HAP-1 (cell line): ENCODE measurements around the gene DSTN.
A peak's percentile ranks its signal among the peaks of the same experiment; 100 is the strongest.

ENCODE experiments used
- DNase-seq, 2 experiments: peaks; one replicate each; pipeline ENCODE4 v3.0.0-alpha.2; 2016 to 2020; ENCODE audit warnings: low spot score in 2 of 2
- H3K27me3 ChIP-seq: fragments of 250-450 bp; sonication (Bioruptor Pico); 2 replicates; pipeline ENCODE4 v1.5.1; 2020; ENCODE audit warnings: low read depth, mild to moderate bottlenecking, moderate library complexity
- H3K36me3 ChIP-seq: fragments of 250-450 bp; sonication (Bioruptor Pico); replicated peaks from 2 replicates; pipeline ENCODE4 v1.5.1; 2020; ENCODE audit warnings: mild to moderate bottlenecking
- H3K4me1 ChIP-seq: fragments of 250-450 bp; sonication (Bioruptor Pico); 2 replicates; pipeline ENCODE4 v1.5.1; 2020; ENCODE audit warnings: mild to moderate bottlenecking
- H3K4me3 ChIP-seq: fragments of 250-450 bp; sonication (Bioruptor Pico); 2 replicates; pipeline ENCODE4 v1.5.1; 2020; ENCODE audit warnings: mild to moderate bottlenecking, moderate library complexity
- H3K9me3 ChIP-seq: fragments of 250-450 bp; sonication (Bioruptor Pico); 2 replicates; pipeline ENCODE4 v1.5.1; 2020; ENCODE audit warnings: mild to moderate bottlenecking, moderate library complexity
- in situ Hi-C: fragments of 300-500 bp; cut with MboI; formaldehyde crosslinking; loops from 3 replicates; pipeline ENCODE4 v1.14.3; 2020; ENCODE audit warnings: low sequenced_read_pairs, inconsistent platforms, mixed read lengths

The DSTN gene

DNA sequence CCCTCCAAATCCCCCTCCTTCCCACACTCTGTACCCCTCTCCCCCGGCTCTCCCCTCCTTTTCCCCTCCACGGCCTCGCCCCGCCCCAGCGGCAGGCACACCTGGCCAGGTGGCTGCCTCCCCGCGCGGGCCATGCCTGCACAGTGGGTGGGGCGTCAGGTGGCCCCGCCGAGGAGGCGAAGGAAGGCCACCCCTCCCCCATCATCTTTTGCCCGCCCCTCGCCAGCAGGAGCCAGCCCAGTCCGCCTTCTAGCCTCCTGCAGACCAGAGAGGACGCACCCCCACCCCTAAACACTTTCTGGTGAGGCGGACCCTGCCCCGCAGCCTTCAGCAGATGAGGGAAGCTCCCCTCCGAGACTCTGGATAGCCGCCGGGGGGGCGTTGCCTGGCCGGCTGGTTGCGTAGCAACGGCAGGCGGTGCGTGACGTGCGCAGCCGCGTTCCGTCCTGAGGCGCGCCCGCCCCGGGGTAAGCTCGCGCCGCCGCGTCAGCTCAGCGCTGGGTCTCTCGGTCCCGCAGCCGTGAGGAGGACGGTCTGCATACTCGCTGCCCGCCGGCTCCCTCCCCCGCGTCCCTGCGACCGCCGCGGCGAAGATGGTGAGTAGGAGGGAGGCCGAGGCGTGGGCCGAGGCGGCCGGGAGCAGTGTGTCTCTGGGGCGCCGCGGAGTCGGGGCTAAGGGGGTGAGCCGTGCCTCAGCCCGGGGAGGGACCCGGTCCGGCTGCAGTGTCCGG, at the start of gene DSTN:
Gene DSTN, plus strand, starts transcription at position 460 of the 731 bp plus-strand sequence. Its CDS starts 134 bp downstream, at position 594.
- Histone ChIP-seq H3K27me3 (no peaks in the 10 kb centered on the region), H3K9me3 (no peaks in the 10 kb centered on the region; the same call in 1 of the 2 replicates), H3K4me3 (peak within 1 kb of the TSS; percentile 85), H3K36me3 (no peaks in the 10 kb centered on the region; the same call in 1 of the 2 replicates), H3K4me1 (peaks cover 31% of the 10 kb centered on the region)
- peak; percentile 91 to 95 for DNase-seq
- in situ Hi-C loops = no loop called here

DNA sequence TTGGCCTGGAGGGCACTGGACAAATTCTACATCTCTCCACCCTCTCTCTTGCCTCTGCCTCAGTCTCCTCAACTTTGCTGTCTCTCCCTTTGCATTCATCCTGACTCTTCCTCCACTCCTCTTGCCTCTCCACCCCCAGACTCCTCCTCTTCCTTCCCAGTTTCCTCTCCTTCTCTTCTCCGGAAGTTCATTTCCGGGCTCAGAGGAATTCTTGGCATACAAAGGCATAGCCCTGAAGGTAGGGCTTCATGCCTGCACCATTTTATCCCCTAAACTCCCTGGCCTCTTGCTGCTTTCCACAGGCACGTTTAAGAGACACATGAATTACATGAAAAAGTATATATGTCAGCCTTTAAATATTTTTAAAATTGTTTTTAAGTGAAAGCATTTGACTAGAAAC, 49.3 kb upstream of the DSTN start:
- Histone ChIP-seq H3K27me3 (no peaks in the 10 kb centered on the region), H3K4me3 (no peak overlapping the region), H3K4me1 (no peaks in the 10 kb centered on the region), H3K36me3 (no peaks in the 10 kb centered on the region), H3K9me3 (no peaks in the 10 kb centered on the region)
- in situ Hi-C loops = loop anchor here (25.0 kb wide), 1 partner anchor 417 kb away; no protein-coding TSS in a partner anchor
- DNase-seq = no peak

DNA sequence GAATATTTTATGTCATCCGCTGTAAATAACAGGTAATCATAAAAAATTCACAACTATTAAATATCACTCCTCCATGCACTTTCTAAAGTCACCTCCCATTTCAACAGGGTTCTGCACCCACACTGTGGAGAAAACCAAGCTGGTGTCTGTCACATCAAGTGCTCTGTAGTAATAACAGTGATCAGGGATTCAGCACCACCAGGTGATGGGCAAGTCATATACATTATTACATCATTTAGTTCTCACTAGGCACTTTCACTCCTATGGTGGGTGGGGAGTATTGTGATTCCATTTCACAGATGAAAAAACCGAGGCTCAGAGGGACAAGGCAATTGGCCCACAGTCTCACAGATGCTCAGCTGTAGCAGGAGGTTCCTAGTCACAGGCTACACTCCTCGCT, 47.3 kb upstream of the DSTN start:
- Histone ChIP-seq H3K4me3 (no peak overlapping the region), H3K9me3 (no peaks in the 10 kb centered on the region), H3K27me3 (no peaks in the 10 kb centered on the region), H3K4me1 (no peaks in the 10 kb centered on the region), H3K36me3 (no peaks in the 10 kb centered on the region)
- DNase-seq = no peak
- in situ Hi-C loops = loop anchor here (25.0 kb wide), 1 partner anchor 415 kb away; no protein-coding TSS in a partner anchor

DNA sequence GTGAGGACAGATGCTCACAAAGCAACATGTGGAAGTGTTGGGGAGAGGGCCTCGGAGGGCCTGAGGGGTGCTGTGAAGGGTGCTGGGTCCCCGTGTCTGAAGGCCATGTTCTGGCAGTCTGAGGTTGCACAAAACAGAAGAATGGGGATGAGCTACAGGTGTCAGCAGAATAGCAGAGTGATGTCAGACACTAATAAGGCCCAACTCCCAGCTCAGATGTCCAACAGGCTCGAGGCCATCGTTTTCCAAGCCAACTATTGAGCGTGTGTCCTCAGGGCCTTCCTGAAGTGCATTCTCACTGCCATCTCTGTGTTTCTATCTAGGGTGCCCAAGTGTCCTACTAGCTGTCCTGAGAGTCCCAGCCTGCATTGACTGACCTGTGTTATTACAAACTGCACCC, 46.5 kb upstream of the DSTN start:
- H3K9me3 ChIP-seq = no peaks in the 10 kb centered on the region

DNA sequence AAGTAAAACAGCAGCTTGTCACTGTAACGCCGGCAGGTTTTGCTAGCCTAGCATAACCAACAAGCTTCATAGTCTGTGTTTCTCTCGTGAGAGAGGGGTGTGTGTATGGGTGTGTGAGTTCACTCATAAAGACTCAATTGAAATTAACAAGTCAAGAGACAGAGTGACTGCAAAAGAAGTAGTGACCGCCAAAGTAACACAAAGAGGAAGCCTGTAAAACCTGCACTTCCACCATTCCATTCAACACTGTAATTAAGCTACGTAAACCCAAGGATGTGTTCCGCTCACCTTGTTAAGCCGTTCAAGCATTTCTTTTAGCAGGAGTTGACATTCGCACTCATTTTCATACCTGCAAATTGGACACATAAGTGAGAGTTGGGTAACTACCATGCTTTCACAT, 45.3 kb upstream of the DSTN start:
- H3K36me3 ChIP-seq = no peaks in the 10 kb centered on the region
- no peaks in the 10 kb centered on the region for H3K27me3 ChIP-seq
- no peaks in the 10 kb centered on the region for H3K4me1 ChIP-seq
- in situ Hi-C loops = loop anchor here (25.0 kb wide), 1 partner anchor 413 kb away; no protein-coding TSS in a partner anchor
- H3K9me3 ChIP-seq = no peaks in the 10 kb centered on the region
- no peak for DNase-seq
- no peak overlapping the region for H3K4me3 ChIP-seq

More for the DNA sequence above, 46.5 kb upstream of the DSTN start:
- Histone ChIP-seq H3K27me3 (no peaks in the 10 kb centered on the region), H3K4me3 (no peak overlapping the region), H3K36me3 (no peaks in the 10 kb centered on the region), H3K4me1 (no peaks in the 10 kb centered on the region)
- DNase-seq = no peak
- in situ Hi-C loops = loop anchor here (25.0 kb wide), 1 partner anchor 414 kb away; no protein-coding TSS in a partner anchor

DNA sequence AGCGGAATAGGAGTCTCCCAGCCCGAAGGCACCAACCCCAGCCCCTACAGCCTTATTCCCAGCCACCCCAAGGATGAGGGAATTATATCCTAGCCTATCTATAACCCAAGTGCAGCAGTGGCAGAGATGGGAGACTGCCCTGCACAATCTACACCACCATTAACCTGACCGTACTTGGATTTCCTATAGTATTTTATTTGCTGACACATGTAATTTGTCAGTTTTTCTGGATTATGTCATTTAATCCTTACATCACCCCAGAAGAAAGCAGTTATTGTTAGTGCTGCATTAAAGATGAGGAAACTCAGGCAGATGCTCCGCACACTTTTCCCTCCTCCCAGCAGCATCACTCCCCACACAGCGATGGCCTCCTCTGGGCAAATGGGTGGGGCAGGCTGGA, 44.7 kb upstream of the DSTN start:
- no peaks in the 10 kb centered on the region for H3K36me3 ChIP-seq
- no peak overlapping the region for H3K4me3 ChIP-seq
- H3K9me3 ChIP-seq = no peaks in the 10 kb centered on the region
- in situ Hi-C loops = no loop called here
- H3K27me3 ChIP-seq = no peaks in the 10 kb centered on the region
- no peak for DNase-seq
- no peaks in the 10 kb centered on the region for H3K4me1 ChIP-seq

DNA sequence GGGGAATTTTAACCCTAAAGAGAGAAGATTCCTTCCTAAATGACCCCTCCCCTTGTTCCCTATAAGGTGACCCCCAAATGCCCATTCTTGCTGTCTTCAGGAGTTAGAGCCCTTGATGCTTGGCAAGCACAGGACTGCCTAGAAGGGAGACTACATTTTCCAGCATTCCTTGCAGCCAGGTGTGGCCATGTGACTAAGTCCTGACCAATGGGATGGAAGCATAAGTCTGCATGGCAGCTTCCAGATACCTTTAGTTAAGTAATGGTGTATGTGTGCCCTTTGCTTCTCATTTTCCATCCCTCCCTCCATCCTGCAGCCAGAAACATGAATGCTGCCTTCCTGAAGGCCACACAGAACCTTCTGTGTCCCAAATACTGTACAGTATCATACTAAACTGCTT, 44.2 kb upstream of the DSTN start:
- 0 out of 2 replicates have a peak, but pooled peaks cover 1% of the 10 kb centered on the region for H3K4me1 ChIP-seq
- DNase-seq = peak; percentile 27 to 52
- H3K4me3 ChIP-seq = no peak overlapping the region
- no peaks in the 10 kb centered on the region for H3K36me3 ChIP-seq
- H3K27me3 ChIP-seq = no peaks in the 10 kb centered on the region
- in situ Hi-C loops = no loop called here
- H3K9me3 ChIP-seq = no peaks in the 10 kb centered on the region

DNA sequence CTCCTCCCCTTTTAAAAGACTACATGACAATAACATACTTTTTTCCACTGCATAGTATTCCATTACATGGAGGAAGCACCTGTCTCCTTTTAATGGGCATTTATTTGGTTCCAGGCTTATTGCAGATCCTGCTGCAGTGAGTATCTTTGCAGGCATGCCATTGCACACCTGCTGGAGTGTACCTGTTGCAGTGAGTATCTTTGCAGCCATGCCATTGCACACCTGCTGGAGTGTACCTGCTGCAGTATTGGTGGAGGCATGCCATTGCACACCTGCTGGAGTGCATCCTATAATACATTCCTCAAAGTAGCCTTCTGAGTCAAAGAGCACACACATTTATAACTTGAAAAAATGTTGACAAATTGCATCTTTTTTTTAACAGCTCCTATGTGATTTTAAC, 40.3 kb upstream of the DSTN start:
- no peaks in the 10 kb centered on the region for H3K27me3 ChIP-seq
- H3K4me3 ChIP-seq = no peak overlapping the region
- DNase-seq = no peak
- no peaks in the 10 kb centered on the region for H3K36me3 ChIP-seq
- in situ Hi-C loops = no loop called here
- no peaks in the 10 kb centered on the region for H3K9me3 ChIP-seq
- peaks cover 18% of the 10 kb centered on the region for H3K4me1 ChIP-seq

DNA sequence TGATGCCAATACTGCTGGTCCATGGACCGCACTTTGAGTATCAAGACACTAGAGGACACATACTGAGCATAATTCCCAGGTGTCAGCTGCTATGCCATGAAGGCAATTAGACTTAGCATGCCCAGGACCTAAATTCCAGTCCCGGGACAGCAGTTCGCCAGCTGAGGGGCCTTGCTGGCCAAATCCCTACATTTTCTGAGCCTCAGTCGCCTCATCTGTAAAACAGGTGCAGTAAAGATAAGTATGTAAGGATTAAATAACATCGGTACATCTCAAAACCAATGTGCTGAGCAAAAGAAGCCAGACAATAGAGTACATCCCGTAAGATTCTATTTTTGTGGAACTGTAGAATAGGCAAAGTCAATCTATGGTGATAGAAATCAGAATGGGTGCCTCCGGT, 39.7 kb upstream of the DSTN start:
- Histone ChIP-seq H3K27me3 (no peaks in the 10 kb centered on the region), H3K4me3 (no peak overlapping the region), H3K36me3 (no peaks in the 10 kb centered on the region), H3K4me1 (peaks cover 18% of the 10 kb centered on the region), H3K9me3 (no peaks in the 10 kb centered on the region)
- no peak for DNase-seq
- in situ Hi-C loops = no loop called here

DNA sequence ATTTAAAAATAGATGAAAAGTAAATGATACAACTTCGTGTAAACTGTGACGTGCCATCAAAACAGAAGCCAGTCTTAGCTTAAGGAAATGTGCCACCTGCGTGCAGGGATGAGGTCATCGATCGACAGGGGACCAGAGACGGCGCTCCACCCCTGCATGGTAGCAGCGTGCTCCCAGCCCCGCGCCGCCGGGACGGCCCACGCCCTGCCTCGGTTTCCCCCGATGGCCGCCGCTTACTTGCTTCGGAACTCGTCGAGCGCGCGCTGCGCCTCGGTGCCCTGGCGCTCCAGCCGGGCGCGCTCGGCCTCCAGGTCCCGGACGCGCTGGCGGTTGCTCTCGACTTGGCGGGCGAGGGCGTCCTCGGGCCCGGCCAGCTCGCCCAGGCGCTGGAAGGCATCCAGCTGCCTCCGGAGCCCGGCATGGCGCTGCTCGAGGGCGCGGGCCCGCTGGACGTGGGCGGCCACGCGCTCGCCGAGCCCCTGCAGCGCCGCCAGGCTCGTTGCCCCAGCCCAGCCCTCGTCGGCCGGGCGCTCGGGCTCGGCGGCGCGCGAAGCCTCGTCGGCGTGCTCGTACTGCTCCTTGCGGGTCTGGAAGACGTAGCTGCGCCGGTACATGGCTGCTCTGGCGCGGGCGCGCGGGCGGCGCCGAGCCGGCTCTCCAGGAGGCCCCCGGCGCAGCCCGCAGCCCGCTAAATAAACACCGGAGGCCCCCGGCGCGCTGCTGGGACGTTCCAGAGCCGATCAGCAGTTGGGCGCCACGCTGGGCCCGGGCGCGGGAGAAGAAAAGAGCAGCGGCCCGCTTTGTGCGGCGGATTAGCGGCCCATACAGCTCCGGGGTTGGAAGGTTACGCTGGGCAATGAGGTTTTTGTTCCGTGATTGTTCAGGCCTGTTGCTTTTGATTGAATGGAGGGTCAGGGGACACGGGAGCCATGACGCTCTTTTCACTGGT, 38.9 kb upstream of the DSTN start, which contains the start of gene BFSP1:
Gene BFSP1, minus strand, starts transcription at position 664 of the 949 bp plus-strand sequence. Its CDS starts 50 bp downstream, at position 614.
- Histone ChIP-seq H3K4me1 (peaks cover 18% of the 10 kb centered on the region), H3K27me3 (no peaks in the 10 kb centered on the region), H3K4me3 (peak within 1 kb of the TSS; percentile 25), H3K36me3 (no peaks in the 10 kb centered on the region), H3K9me3 (no peaks in the 10 kb centered on the region)
- in situ Hi-C loops = no loop called here
- DNase-seq = peak; percentile 72 to 85

DNA sequence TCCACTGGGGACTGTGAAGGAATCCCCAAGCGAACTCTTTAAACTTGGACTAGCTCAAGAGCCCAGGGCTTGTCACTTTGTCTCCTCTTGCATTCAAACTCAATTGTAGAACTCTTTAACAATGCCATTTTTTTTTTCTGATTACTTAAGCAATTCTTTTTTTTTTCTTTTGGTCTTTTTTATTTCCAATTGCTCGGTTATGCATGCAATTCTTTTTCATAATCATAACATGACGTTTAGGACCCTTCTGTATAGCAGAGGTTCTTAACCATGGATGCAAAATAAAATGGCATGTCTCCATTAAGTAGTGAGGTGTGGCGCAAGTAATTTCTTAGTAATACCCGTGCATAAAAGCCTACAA, 38.2 kb upstream of the DSTN start:
- H3K27me3 ChIP-seq = no peaks in the 10 kb centered on the region
- peak overlapping the region; percentile 25 for H3K4me3 ChIP-seq
- in situ Hi-C loops = no loop called here
- H3K9me3 ChIP-seq = no peaks in the 10 kb centered on the region; the same call in 1 of the 2 replicates
- no peaks in the 10 kb centered on the region for H3K36me3 ChIP-seq
- H3K4me1 ChIP-seq = peaks cover 18% of the 10 kb centered on the region
- no peak for DNase-seq

DNA sequence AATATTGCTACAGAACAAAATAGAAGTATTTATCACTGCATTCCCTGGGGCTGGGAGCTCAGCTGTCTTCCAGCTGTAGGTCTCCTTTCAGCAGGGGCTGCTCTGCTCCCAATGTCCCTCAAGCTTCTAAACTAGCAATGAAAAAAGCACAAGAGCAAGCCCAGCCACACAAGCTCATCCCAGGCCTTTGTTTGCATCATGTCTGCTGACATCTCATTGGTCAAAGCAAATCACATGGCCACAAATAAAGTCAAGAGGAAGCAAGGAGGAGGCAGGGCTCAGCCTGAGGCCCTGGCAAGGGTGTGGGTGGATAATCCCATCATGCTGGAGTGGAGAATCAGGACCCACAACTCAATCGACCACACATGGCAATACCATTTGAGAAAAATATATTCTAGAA, 36.5 kb upstream of the DSTN start:
- in situ Hi-C loops = no loop called here
- peak; percentile 66 to 70 for DNase-seq

DNA sequence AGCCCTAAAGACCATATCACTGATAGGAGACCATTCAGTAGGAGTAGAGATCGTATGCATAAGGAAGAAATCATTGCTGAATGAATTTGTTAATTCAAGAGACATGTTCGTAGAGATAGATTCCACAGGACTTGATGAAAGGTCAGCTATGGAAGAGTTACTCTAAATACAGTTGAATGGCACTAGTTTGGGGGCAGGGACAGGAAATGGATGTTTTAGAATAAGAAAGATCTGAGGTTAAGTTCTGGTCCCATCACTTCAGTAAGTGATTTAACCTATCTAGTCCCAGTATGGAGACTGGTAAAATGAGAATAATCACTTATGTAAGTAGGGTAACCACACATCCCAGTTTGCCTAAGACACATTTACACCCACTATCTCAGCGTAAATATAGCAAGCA, 35.8 kb upstream of the DSTN start:
- DNase-seq = no peak
- Histone ChIP-seq H3K9me3 (no peaks in the 10 kb centered on the region; the same call in 1 of the 2 replicates), H3K36me3 (no peaks in the 10 kb centered on the region), H3K4me1 (peaks cover 18% of the 10 kb centered on the region), H3K4me3 (no peak overlapping the region), H3K27me3 (no peaks in the 10 kb centered on the region)
- in situ Hi-C loops = no loop called here

More for the DNA sequence above, 36.5 kb upstream of the DSTN start:
- no peaks in the 10 kb centered on the region; the same call in 1 of the 2 replicates for H3K9me3 ChIP-seq
- no peak overlapping the region for H3K4me3 ChIP-seq
- no peaks in the 10 kb centered on the region for H3K36me3 ChIP-seq
- peaks cover 18% of the 10 kb centered on the region for H3K4me1 ChIP-seq
- H3K27me3 ChIP-seq = no peaks in the 10 kb centered on the region
